RKO (cell line): Measurements from ENCODE around the gene HSP90AB1.
"Not testable (repeated sequence)": the region's sequence is repeated elsewhere in the genome, so short reads cannot be mapped to it uniquely, and the experiment has no call there.

Source experiments
- DNase-seq: peaks from one replicate; pipeline ENCODE4 v3.0.0-alpha.2; 2016; ENCODE audit warnings: low spot score

The HSP90AB1 gene

GRCh38 chr6:44222486-44223318 lies 24.2 kb upstream of the HSP90AB1 start:
- DNase-seq, result peak; percentile 61

GRCh38 chr6:44223319-44224028 lies 23.4 kb upstream of the HSP90AB1 start, which contains the start of gene SLC29A1:
SLC29A1 (plus strand) TSS chr6:44223595; CDS start chr6:44227314, 3,719 bp downstream.
- DNase-seq, result peak; percentile 74

- peak; percentile 75 for DNase-seq
These were observed 22.6 kb upstream of the HSP90AB1 start for GRCh38 chr6:44224029-44224964.

- DNase-seq, result no peak
These were observed 22.0 kb upstream of the HSP90AB1 start for GRCh38 chr6:44224965-44225305.

- DNase-seq, result no peak
These were observed 21.1 kb upstream of the HSP90AB1 start for GRCh38 chr6:44225579-44226325.

- DNase-seq, result no peak
These were observed 20.3 kb upstream of the HSP90AB1 start for GRCh38 chr6:44226368-44227147.

GRCh38 chr6:44227148-44227793 lies 19.6 kb upstream of the HSP90AB1 start:
- no peak for DNase-seq

GRCh38 chr6:44228031-44228430 lies 18.9 kb upstream of the HSP90AB1 start:
- no peak for DNase-seq

- DNase-seq, result no peak
These were observed 18.5 kb upstream of the HSP90AB1 start for GRCh38 chr6:44228433-44228832.

GRCh38 chr6:44228836-44229235 lies 18.1 kb upstream of the HSP90AB1 start:
- DNase-seq, result no peak

- no peak for DNase-seq
These were observed 17.4 kb upstream of the HSP90AB1 start for GRCh38 chr6:44229376-44230033.

- no peak for DNase-seq
These were observed 16.7 kb upstream of the HSP90AB1 start for GRCh38 chr6:44230034-44230675.

- DNase-seq, result not testable (repeated sequence)
These were observed 15.5 kb upstream of the HSP90AB1 start for GRCh38 chr6:44231426-44231825.

GRCh38 chr6:44232676-44233566 lies 14.0 kb upstream of the HSP90AB1 start:
- no peak for DNase-seq

- DNase-seq, result no peak
These were observed 13.3 kb upstream of the HSP90AB1 start for GRCh38 chr6:44233567-44234100.

GRCh38 chr6:44234101-44235025 lies 12.5 kb upstream of the HSP90AB1 start:
- peak; percentile 77 for DNase-seq

- no peak for DNase-seq
These were observed 11.6 kb upstream of the HSP90AB1 start for GRCh38 chr6:44235269-44235668.
